Suprapubic skin (tissue), 3 donors: ENCODE data around the gene CRTC3.

Source experiments
- CTCF ChIP-seq, 2 donors: fragments of 200-600 bp in 1 of 2; fragments of 450-650 bp in 1 of 2; sonication (generic) in 1 of 2; IDR thresholded peaks; one replicate each; pipeline ENCODE4 v1.5.1; 2016 to 2019; ENCODE audit warnings: antibody characterized with exemption in 2 of 2, mild to moderate bottlenecking in 1 of 2, moderate library complexity in 1 of 2
- EP300 ChIP-seq: sonication (generic); formaldehyde crosslinking; IDR thresholded peaks from one replicate; pipeline ENCODE4 v1.6.1; 2017; ENCODE audit warnings: antibody characterized with exemption
- POLR2A ChIP-seq, 2 donors: fragments of 450-650 bp; IDR thresholded peaks; one replicate each; pipeline ENCODE4 v1.6.1; 2017; ENCODE audit warnings: antibody characterized with exemption in 2 of 2, mild to moderate bottlenecking in 2 of 2, moderate library complexity in 2 of 2

DNA sequence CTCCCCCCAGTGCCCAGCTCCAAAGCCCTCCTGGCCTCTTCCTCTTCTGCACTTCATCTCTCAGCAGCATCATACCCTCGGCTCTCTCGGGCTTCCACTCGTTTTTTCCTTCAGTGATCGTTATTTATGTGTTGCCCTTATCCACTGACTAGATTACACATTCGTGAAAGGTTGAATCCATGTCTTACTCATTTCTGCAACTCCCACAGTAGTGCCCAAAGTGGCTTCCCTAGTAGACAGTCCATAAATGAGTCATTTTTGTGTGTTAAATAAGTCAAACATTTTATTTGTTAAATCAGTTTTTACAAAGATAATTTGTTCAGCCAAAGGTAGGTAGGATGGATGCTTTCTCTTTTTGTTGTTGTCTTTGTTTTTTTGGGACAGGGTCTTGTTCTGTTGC lies 87.4 kb downstream of the CRTC3 start:
- TF ChIP-seq CTCF (IDR thresholded peaks at IDR 0.05) (no peak), POLR2A (IDR thresholded peaks at IDR 0.05) (no peak), EP300 (no peak)
